IMR-90 (cell line): ENCODE measurements around the gene CFAP206. TPM values are rescaled to one million over a fixed set of nuclear protein-coding genes. Genes with fewer than 3 reads are reported as not detected.

ENCODE experiments used
- ATAC-seq: fragments of 200-7000 bp; cut with Tn5 transposase; 2 replicates; pipeline ENCODE4 v1.9.1; 2020; ENCODE audit warnings: low read depth, mild to moderate bottlenecking, moderate library complexity
- BruUV-seq: library from RNA; stranded (reverse); fragments of 400-500 nt; replicated peaks from 2 replicates; lab custom pipeline; 2021; lab: Mats Ljungman, UMichigan
- CTCF ChIA-PET: fragments of 300-600 bp; formaldehyde crosslinking; extraction: SDS; loops from one replicate; lab custom pipeline; 2021; ENCODE audit warnings: antibody characterized with exemption; lab: Yijun Ruan, JAX
- POLR2A ChIA-PET: fragments of 300-600 bp; sonication (Branson Sonifier 250); formaldehyde crosslinking; loops from one replicate; lab custom pipeline; 2022; ENCODE audit warnings: antibody characterized with exemption; ENCODE audit not compliant: unreplicated experiment; lab: Charles Lee
- DNase-seq: peaks from one replicate; pipeline ENCODE4 v3.0.0; 2013
- H2AFZ ChIP-seq: replicated peaks from 2 replicates; pipeline ENCODE3; 2013; ENCODE audit warnings: low read length, mild to moderate bottlenecking; ENCODE audit not compliant: poor library complexity
- H2AK5ac ChIP-seq: 2 replicates; pipeline ENCODE4 v1.6.1; 2013; ENCODE audit warnings: low read depth, low read length, inconsistent platforms
- H2AK9ac ChIP-seq: replicated peaks from 2 replicates; pipeline ENCODE3; 2013; ENCODE audit warnings: mild to moderate bottlenecking, low read depth, low read length, moderate library complexity; ENCODE audit not compliant: poor library complexity
- H2BK120ac ChIP-seq: 2 replicates; pipeline ENCODE4 v1.6.1; 2013; ENCODE audit warnings: low read depth, low read length, inconsistent platforms
- H2BK15ac ChIP-seq: 3 replicates; pipeline ENCODE4 v1.6.1; 2013; ENCODE audit warnings: low read depth, low read length, inconsistent platforms
- H2BK20ac ChIP-seq: 2 replicates; pipeline ENCODE4 v1.6.1; 2013; ENCODE audit warnings: low read depth, mild to moderate bottlenecking, inconsistent platforms, low read length, moderate library complexity
- H2BK5ac ChIP-seq: 2 replicates; pipeline ENCODE4 v1.6.1; 2013; ENCODE audit warnings: mild to moderate bottlenecking, low read depth, low read length, inconsistent platforms; ENCODE audit not compliant: poor library complexity, severe bottlenecking
- H3K14ac ChIP-seq: replicated peaks from 2 replicates; pipeline ENCODE4 v1.6.1; 2013; ENCODE audit warnings: low read depth, low read length, inconsistent platforms
- H3K18ac ChIP-seq: 2 replicates; pipeline ENCODE4 v1.6.1; 2013; ENCODE audit warnings: low read depth, low read length, control low read depth
- H3K23ac ChIP-seq: 2 replicates; pipeline ENCODE4 v1.6.1; 2013; ENCODE audit warnings: low read depth, low read length, inconsistent platforms
- H3K27ac ChIP-seq: 2 replicates; pipeline ENCODE4 v1.5.1; 2013; ENCODE audit warnings: mild to moderate bottlenecking, control low read depth, low read length; ENCODE audit not compliant: insufficient read depth
- H3K27me3 ChIP-seq: 2 replicates; pipeline ENCODE4 v1.6.1; 2013; ENCODE audit warnings: low read length; ENCODE audit not compliant: control insufficient read depth, insufficient read depth
- H3K36me3 ChIP-seq: 2 replicates; pipeline ENCODE4 v1.6.1; 2013; ENCODE audit warnings: low read length, mixed read lengths; ENCODE audit not compliant: control insufficient read depth, insufficient read depth
- H3K4ac ChIP-seq: 2 replicates; pipeline ENCODE4 v1.6.1; 2013; ENCODE audit warnings: low read depth, low read length, inconsistent platforms
- H3K4me1 ChIP-seq: 2 replicates; pipeline ENCODE4 v1.6.1; 2013; ENCODE audit warnings: low read length, mixed read lengths; ENCODE audit not compliant: control insufficient read depth, insufficient read depth
- H3K4me2 ChIP-seq: 2 replicates; pipeline ENCODE4 v1.6.1; 2013; ENCODE audit warnings: low read depth, mild to moderate bottlenecking, control low read depth, low read length, moderate library complexity
- H3K4me3 ChIP-seq: 2 replicates; pipeline ENCODE4 v1.5.1; 2013; ENCODE audit warnings: low read depth, mild to moderate bottlenecking, control low read depth, low read length, moderate library complexity; ENCODE audit not compliant: insufficient read depth
- H3K56ac ChIP-seq: 2 replicates; pipeline ENCODE4 v1.6.1; 2013; ENCODE audit warnings: low read length, inconsistent platforms; ENCODE audit not compliant: insufficient read depth; ENCODE audit errors: extremely low read depth
- H3K79me1 ChIP-seq, 2 experiments: 2 replicates each; pipeline ENCODE4 v1.6.1; 2013; ENCODE audit warnings: low read length in 2 of 2, inconsistent platforms in 1 of 2, low read depth in 1 of 2
- H3K9ac ChIP-seq: 2 replicates; pipeline ENCODE4 v1.6.1; 2013; ENCODE audit warnings: low read depth, low read length, control low read depth
- H3K9me1 ChIP-seq: 2 replicates; pipeline ENCODE4 v1.6.1; 2013; ENCODE audit warnings: low read length, inconsistent platforms; ENCODE audit not compliant: insufficient read depth
- H3K9me3 ChIP-seq: 2 replicates; pipeline ENCODE4 v1.6.1; 2013; ENCODE audit warnings: low read length; ENCODE audit not compliant: control insufficient read depth, insufficient read depth
- H4K20me1 ChIP-seq: 2 replicates; pipeline ENCODE4 v1.6.1; 2013; ENCODE audit warnings: low read length, inconsistent platforms; ENCODE audit not compliant: insufficient read depth
- H4K5ac ChIP-seq: 2 replicates; pipeline ENCODE4 v1.6.1; 2013; ENCODE audit warnings: mild to moderate bottlenecking, low read depth, low read length, control low read depth
- H4K8ac ChIP-seq, 2 experiments: 2 replicates each; pipeline ENCODE4 v1.6.1; 2013; ENCODE audit warnings: low read depth in 2 of 2, low read length in 2 of 2, control low read depth in 1 of 2, inconsistent platforms in 1 of 2
- H4K91ac ChIP-seq: 2 replicates; pipeline ENCODE4 v1.6.1; 2013; ENCODE audit warnings: low read depth, low read length, inconsistent platforms; ENCODE audit not compliant: insufficient read depth
- BHLHE40 ChIP-seq: fragments of 150-350 bp; IDR thresholded peaks from 2 replicates; pipeline ENCODE4 v1.6.1; 2016; ENCODE audit warnings: mild to moderate bottlenecking, low read depth, low read length
- CEBPB ChIP-seq: IDR thresholded peaks from 2 replicates; pipeline ENCODE4 v1.6.1; 2012; ENCODE audit warnings: low read depth, low read length, improper control_type of control experiment
- CHD1 ChIP-seq: IDR thresholded peaks from 2 replicates; pipeline ENCODE4 v1.6.1; 2012; ENCODE audit warnings: low read depth, low read length, improper control_type of control experiment
- FOS ChIP-seq: fragments of 150-350 bp; IDR thresholded peaks from 2 replicates; pipeline ENCODE4 v1.6.1; 2016; ENCODE audit warnings: low read depth, low read length
- MAFK ChIP-seq: IDR thresholded peaks from 2 replicates; pipeline ENCODE4 v1.6.1; 2012; ENCODE audit warnings: low read depth, low read length, improper control_type of control experiment
- MXI1 ChIP-seq: IDR thresholded peaks from 2 replicates; pipeline ENCODE4 v1.6.1; 2012; ENCODE audit warnings: low read depth, mild to moderate bottlenecking, low read length, moderate library complexity, borderline replicate concordance
- POLR2A ChIP-seq: IDR thresholded peaks from 2 replicates; pipeline ENCODE4 v1.6.1; 2012; ENCODE audit warnings: mild to moderate bottlenecking, low read depth, low read length
- RAD21 ChIP-seq: IDR thresholded peaks from 2 replicates; pipeline ENCODE4 v1.6.1; 2012; ENCODE audit warnings: low read length, improper control_type of control experiment
- RCOR1 ChIP-seq: IDR thresholded peaks from 2 replicates; pipeline ENCODE4 v1.6.1; 2012; ENCODE audit warnings: mild to moderate bottlenecking, low read length, improper control_type of control experiment; ENCODE audit not compliant: insufficient replicate concordance
- RFX5 ChIP-seq: IDR thresholded peaks from 2 replicates; pipeline ENCODE4 v1.8.0; 2012; ENCODE audit warnings: low read depth, mild to moderate bottlenecking, low read length, moderate library complexity
- WGBS, 2 experiments: methylation state at CpG; one replicate each; pipeline versions ENCODE4 v1.1.5 to v1.1.7; 2013; ENCODE audit warnings: missing lambda C conversion rate in 2 of 2; ENCODE audit not compliant: insufficient read length in 1 of 2; ENCODE audit errors: extremely low coverage in 2 of 2; 5-methylcytosine and 5-hydroxymethylcytosine counted together
- dilution Hi-C: fragments of 300-500 bp; cut with HindIII; formaldehyde crosslinking; loops from one replicate; pipeline ENCODE4 v1.14.3; 2018; ENCODE audit warnings: low sequenced_read_pairs; ENCODE audit not compliant: unreplicated experiment
- in situ Hi-C: fragments of 300-500 bp; cut with MboI; formaldehyde crosslinking; loops from 3 replicates; pipeline ENCODE4 v1.14.3; 2019; ENCODE audit warnings: low sequenced_read_pairs, inconsistent platforms, mixed read lengths
- intact Hi-C: fragments of 100-400 bp; cut with micrococcal nuclease; formaldehyde crosslinking; loops from 2 replicates; pipeline ENCODE4 v1.10.0; 2022
- polyA plus RNA-seq, 3 experiments: library from polyadenylated mRNA; depleted of rRNA; stranded (reverse); fragments of >200 nt; gene quantifications; 2 replicates each; pipeline ENCODE4 v1.2.3, GENCODE V29; 2012; ENCODE audit warnings: low replicate concordance in 1 of 3
- total RNA-seq: library from RNA; depleted of rRNA; stranded (reverse); fragments of >200 nt; gene quantifications from 2 replicates; pipeline ENCODE4 v1.2.3, GENCODE V29; 2012
- TF ChIP-seq, protein P1 (sequence below): fragments of 150-350 bp; IDR thresholded peaks from 2 replicates; pipeline ENCODE4 v1.6.1; 2017; ENCODE audit warnings: mild to moderate bottlenecking, antibody characterized with exemption, low read length, low read depth

CFAP206 gene
- total and polyA plus RNA-seq, 2 of the 4 experiments (the other 2 are of a cell fraction) = under 0.01 to 0.09 TPM

DNA sequence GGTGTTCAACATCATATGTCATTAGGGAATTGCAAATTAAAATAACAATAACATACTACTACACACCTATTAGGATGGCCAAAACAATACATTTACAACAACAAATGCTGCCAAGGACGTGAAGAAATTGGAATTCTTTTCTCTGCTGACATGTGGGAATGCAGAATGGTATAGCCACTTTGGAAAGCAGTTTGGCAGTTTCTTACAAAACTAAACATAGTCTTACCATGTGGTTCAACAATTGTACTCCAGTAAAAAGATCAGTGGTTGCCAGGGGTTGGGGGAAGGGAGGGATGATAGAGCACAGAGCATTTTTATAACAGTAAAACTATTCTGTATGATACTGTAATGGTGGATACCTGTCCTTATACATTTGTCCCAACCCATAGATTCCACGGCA, 12.3 kb upstream of the CFAP206 start:
- H3K4ac ChIP-seq = no peak overlapping the region
- no peak overlapping the region for H2BK120ac ChIP-seq
- dilution Hi-C loops (no loop called here), intact Hi-C loops (loop anchor here (2.0 to 10.0 kb wide), 3 partner anchors 401 to 1389 kb away; no protein-coding TSS in a partner anchor), in situ Hi-C loops (no loop called here)
- no peak overlapping the region for H2BK5ac ChIP-seq
- no peak overlapping the region for H3K56ac ChIP-seq
- no peak overlapping the region for H3K9ac ChIP-seq
- ATAC-seq (no peak), DNase-seq (no peak)
- H4K5ac ChIP-seq = no peak overlapping the region
- TF ChIP-seq RFX5 = no peak
- TF ChIP-seq CEBPB = no peak
- TF ChIP-seq RAD21 = no peak
- TF ChIP-seq BHLHE40 = no peak
- no peak for TF ChIP-seq MXI1
- TF ChIP-seq RCOR1 = no peak
- no peak for TF ChIP-seq FOS
- TF ChIP-seq, protein P1, sequence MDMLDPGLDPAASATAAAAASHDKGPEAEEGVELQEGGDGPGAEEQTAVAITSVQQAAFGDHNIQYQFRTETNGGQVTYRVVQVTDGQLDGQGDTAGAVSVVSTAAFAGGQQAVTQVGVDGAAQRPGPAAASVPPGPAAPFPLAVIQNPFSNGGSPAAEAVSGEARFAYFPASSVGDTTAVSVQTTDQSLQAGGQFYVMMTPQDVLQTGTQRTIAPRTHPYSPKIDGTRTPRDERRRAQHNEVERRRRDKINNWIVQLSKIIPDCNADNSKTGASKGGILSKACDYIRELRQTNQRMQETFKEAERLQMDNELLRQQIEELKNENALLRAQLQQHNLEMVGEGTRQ = no peak
- no peak for TF ChIP-seq MAFK
- no peak for TF ChIP-seq POLR2A
- TF ChIP-seq CHD1 = no peak
- H3K9me3 ChIP-seq = no peaks in the 10 kb centered on the region
- no peaks in the 10 kb centered on the region for H3K9me1 ChIP-seq
- no peak overlapping the region for H3K27ac ChIP-seq
- H4K8ac ChIP-seq = no peak overlapping the region
- no peak overlapping the region for H3K14ac ChIP-seq
- ChIA-PET POLR2A (no interaction called here), CTCF (no interaction called here)
- WGBS, 2 experiments = no CpG with 5 or more reads among the region's 2 CpGs
- no peak overlapping the region for H2AFZ ChIP-seq
- H3K4me1 ChIP-seq = no peaks in the 10 kb centered on the region
- no peak overlapping the region for H2AK9ac ChIP-seq
- H3K4me3 ChIP-seq = no peak overlapping the region
- H2AK5ac ChIP-seq = no peak overlapping the region
- no peak overlapping the region for H4K91ac ChIP-seq
- no peak overlapping the region for H3K4me2 ChIP-seq
- H2BK20ac ChIP-seq = no peak overlapping the region
- H3K27me3 ChIP-seq = no peaks in the 10 kb centered on the region
- no peak overlapping the region for H3K23ac ChIP-seq
- H2BK15ac ChIP-seq = no peak overlapping the region
- H4K20me1 ChIP-seq = no peaks in the 10 kb centered on the region
- BruUV-seq = no TSS peak
- no peaks in the 10 kb centered on the region for H3K79me1 ChIP-seq
- no peak overlapping the region for H3K18ac ChIP-seq
- no peaks in the 10 kb centered on the region for H3K36me3 ChIP-seq
